Esophagus squamous epithelium (tissue), 4 donors: Measurements from ENCODE around the gene APH1A.

Experiments
- POLR2A ChIP-seq, 4 donors: fragments of 450-650 bp; IDR thresholded peaks; one replicate each; pipeline ENCODE4 v1.6.1; 2017; ENCODE audit warnings: antibody characterized with exemption in 4 of 4, mild to moderate bottlenecking in 4 of 4, moderate library complexity in 3 of 4
- TF ChIP-seq, protein P1 (sequence below), 6 experiments: fragments of 450-650 bp in 4 of 6; fragments of 200-600 bp in 2 of 6; sonication (generic) in 2 of 6; IDR thresholded peaks; one replicate each; pipeline ENCODE4 v1.5.1; 2016 to 2019; ENCODE audit warnings: antibody characterized with exemption in 6 of 6, mild to moderate bottlenecking in 4 of 6, moderate library complexity in 4 of 6

DNA sequence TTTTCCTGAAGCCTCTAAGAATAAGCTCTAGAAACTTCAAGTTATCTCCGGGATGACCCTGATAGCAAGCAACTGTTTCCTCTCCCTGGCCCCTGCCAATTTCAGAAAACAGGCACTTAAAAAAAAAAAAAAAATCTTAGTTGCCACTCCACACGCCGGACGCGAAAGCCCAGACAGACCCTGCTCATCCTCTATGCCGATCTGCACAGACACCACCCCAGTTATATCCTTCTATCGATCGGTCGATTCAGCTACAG is 34.6 kb downstream of the APH1A start:
- TF ChIP-seq, protein P1, sequence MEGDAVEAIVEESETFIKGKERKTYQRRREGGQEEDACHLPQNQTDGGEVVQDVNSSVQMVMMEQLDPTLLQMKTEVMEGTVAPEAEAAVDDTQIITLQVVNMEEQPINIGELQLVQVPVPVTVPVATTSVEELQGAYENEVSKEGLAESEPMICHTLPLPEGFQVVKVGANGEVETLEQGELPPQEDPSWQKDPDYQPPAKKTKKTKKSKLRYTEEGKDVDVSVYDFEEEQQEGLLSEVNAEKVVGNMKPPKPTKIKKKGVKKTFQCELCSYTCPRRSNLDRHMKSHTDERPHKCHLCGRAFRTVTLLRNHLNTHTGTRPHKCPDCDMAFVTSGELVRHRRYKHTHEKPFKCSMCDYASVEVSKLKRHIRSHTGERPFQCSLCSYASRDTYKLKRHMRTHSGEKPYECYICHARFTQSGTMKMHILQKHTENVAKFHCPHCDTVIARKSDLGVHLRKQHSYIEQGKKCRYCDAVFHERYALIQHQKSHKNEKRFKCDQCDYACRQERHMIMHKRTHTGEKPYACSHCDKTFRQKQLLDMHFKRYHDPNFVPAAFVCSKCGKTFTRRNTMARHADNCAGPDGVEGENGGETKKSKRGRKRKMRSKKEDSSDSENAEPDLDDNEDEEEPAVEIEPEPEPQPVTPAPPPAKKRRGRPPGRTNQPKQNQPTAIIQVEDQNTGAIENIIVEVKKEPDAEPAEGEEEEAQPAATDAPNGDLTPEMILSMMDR (IDR thresholded peaks at IDR 0.05) = no peak
- no peak for TF ChIP-seq POLR2A (IDR thresholded peaks at IDR 0.05)
